Measurements from ENCODE around the gene LCORL.

- no peak for TF ChIP-seq GABPA (IDR thresholded peaks at IDR 0.05; ENCODE audit: low read depth)
- TF ChIP-seq CTCF (IDR thresholded peaks at IDR 0.05; ENCODE audit: insufficient read depth, low read length): no peak
- no peak for TF ChIP-seq POLR2AphosphoS5 (IDR thresholded peaks at IDR 0.05; ENCODE audit: low read depth)
Observed at GRCh38 chr4:17934286-17934685, 87.3 kb downstream of the LCORL start.
